Heart right ventricle (tissue), 16 donors: ENCODE data around the gene DHX58. TPM values are rescaled to one million over a fixed set of nuclear protein-coding genes. Genes with fewer than 3 reads are reported as not detected.

ENCODE experiments used
- ATAC-seq, 8 donors: fragments of 200-7000 bp; cut with Tn5 transposase; one replicate each; pipeline ENCODE4 v1.9.1; 2020; ENCODE audit warnings: mild to moderate bottlenecking in 8 of 8, moderate library complexity in 8 of 8, moderate number of reproducible peaks in 1 of 8
- DNase-seq, 2 donors: peaks; one replicate each; pipeline ENCODE4 v3.0.0-alpha.2; 2020
- H3K27ac ChIP-seq, 10 donors: fragments of 200-600 bp; sonication (generic) in 2 of 10; one replicate each; pipeline versions ENCODE4 v1.5.0 to v1.8.0; 2020 to 2022; ENCODE audit warnings: mild to moderate bottlenecking in 3 of 10
- H3K27me3 ChIP-seq, 7 donors: fragments of 200-600 bp; one replicate each; pipeline ENCODE4 v1.8.0; 2021 to 2022; ENCODE audit warnings: mild to moderate bottlenecking in 2 of 7
- H3K36me3 ChIP-seq, 9 donors: fragments of 200-600 bp; sonication (generic) in 1 of 9; one replicate each; pipeline versions ENCODE4 v1.5.0 to v1.8.0; 2020 to 2022; ENCODE audit warnings: mild to moderate bottlenecking in 2 of 9
- H3K4me1 ChIP-seq, 9 donors: fragments of 200-600 bp; sonication (generic) in 1 of 9; one replicate each; pipeline versions ENCODE4 v1.5.0 to v1.8.0; 2020 to 2022; ENCODE audit warnings: mild to moderate bottlenecking in 4 of 9
- H3K4me3 ChIP-seq, 10 donors: fragments of 200-600 bp; sonication (generic) in 2 of 10; one replicate each; pipeline versions ENCODE4 v1.5.0 to v1.8.0; 2020 to 2022; ENCODE audit warnings: mild to moderate bottlenecking in 7 of 10, moderate library complexity in 2 of 10
- H3K9me3 ChIP-seq, 11 donors: fragments of 200-600 bp in 10 of 11; sonication (generic) in 2 of 11; one replicate each; pipeline versions ENCODE4 v1.5.0 to v1.8.0; 2013 to 2022; ENCODE audit warnings: mild to moderate bottlenecking in 2 of 11, control low read depth in 1 of 11, moderate library complexity in 1 of 11
- CTCF ChIP-seq, 9 donors: fragments of 200-600 bp; sonication (generic) in 2 of 9; IDR thresholded peaks; one replicate each; pipeline versions ENCODE4 v1.5.0 to v1.8.0; 2021 to 2022; ENCODE audit warnings: antibody characterized with exemption in 9 of 9, mild to moderate bottlenecking in 5 of 9, moderate library complexity in 1 of 9
- WGBS, 2 donors: extraction: QIAGEN DNeasy Blood & Tissue Kit; methylation state at CpG; one replicate each; pipeline ENCODE4 v1.1.7; 2013; ENCODE audit warnings: inconsistent platforms in 1 of 2; 5-methylcytosine and 5-hydroxymethylcytosine counted together
- intact Hi-C, 10 donors: fragments of 100-400 bp; cut with DNase I; formaldehyde crosslinking; loops; one replicate each; pipeline versions ENCODE4 v1.11.1 to v1.14.2; 2022
- polyA plus RNA-seq, 2 donors: library from polyadenylated mRNA; stranded (reverse); fragments of 200-250 nt; gene quantifications; one replicate each; pipeline ENCODE4 v1.2.3, GENCODE V29; 2013
- total RNA-seq, 10 donors: library from RNA; stranded (reverse); fragmentation: NEBNext Ultra II Directional in 3 of 10; extraction: Animal tissue kit (Norgen Biotek cat#: 25700) in 3 of 10; gene quantifications; one replicate each; pipeline versions ENCODE4 v1.2.1 to v1.2.4, GENCODE V29; 2021 to 2023
- donor health status: Arrhythmogenic right ventricular cardiomyopathy.
- donor health status: ischemic (EF 13 %, LVEDD 7.1; RV severe dilation, severe dysfunction).
- donor health status: healthy with polysubstance abuse.
- donor health status: DM: no; HTN: yes; CAD: no.
- donor health status: DM: no; HTN: no; CAD: no.
- donor health status: ischemic (EF 25% LVEDD 6.9; RV normal size, moderate dysfunction).
- donor health status: ischemic (EF 25% LVEDD 5.7; RV mildly dilated, moderate dysfunction).
- donor health status: healthy.
- donor health status: DM: yes; HTN: yes; CAD: no.
- donor health status: Ischemic cardiomyopathy.
- donor health status: ischemic (EF 35%, LVEDD 5.7; RV mildly dilated, moderate dysfunction).
- donor health status: nonischemic (EF 11% LVEDD 7.7; RV severe dilation, severe dysfunction).
- donor health status: DM: yes; HTN: yes; CAD: no.
- donor health status: PGD.
- donor health status: ischemic (EF 29% LVEDD 5.4; RV normal size, mild dysfunction).
- donor health status: nonischemic (EF 23%, LVEDD 6.1; RV moderate dilation, normal function).

Gene DHX58
- total and polyA plus RNA-seq, 12 donors, result 2.2 to 16.9 (median 4.0) TPM

GRCh38 chr17:42058063-42058462 is 54.5 kb downstream of the DHX58 start:
- no peak overlapping the region for H3K4me3 ChIP-seq
- peaks cover 0 to 39% (median 31%) of the 10 kb centered on the region in 7 donors for H3K27me3 ChIP-seq
- peaks cover 0 to 3% (median 0%) of the 10 kb centered on the region in 9 donors for H3K4me1 ChIP-seq
- H3K9me3 ChIP-seq, result no peaks in the 10 kb centered on the region
- ATAC-seq (no peak), DNase-seq (no peak)
- TF ChIP-seq CTCF (IDR thresholded peaks at IDR 0.05), result no peak
- no peaks in the 10 kb centered on the region for H3K36me3 ChIP-seq
- WGBS, 2 donors, result 59 to 67% methylated on average over 7 of the region's 7 CpGs
- intact Hi-C loops, result no loop called here
- H3K27ac ChIP-seq, result no peak overlapping the region

GRCh38 chr17:42056635-42057034 is 55.9 kb downstream of the DHX58 start:
- ATAC-seq, result no peak
- DNase-seq, result no peak
- Histone ChIP-seq H3K4me3 (no peak overlapping the region), H3K27me3 (peaks cover 4 to 48% (median 35%) of the 10 kb centered on the region in 7 donors), H3K9me3 (no peaks in the 10 kb centered on the region), H3K27ac (no peak overlapping the region), H3K36me3 (no peaks in the 10 kb centered on the region), H3K4me1 (no peaks in the 10 kb centered on the region)
- no peak for TF ChIP-seq CTCF (IDR thresholded peaks at IDR 0.05)
- intact Hi-C loops, result no loop called here
- WGBS, 2 donors, result 70 to 78% methylated on average over 3 of the region's 3 CpGs

- Histone ChIP-seq H3K4me1 (peaks cover 0 to 6% (median 0%) of the 10 kb centered on the region in 9 donors), H3K27ac (no peak overlapping the region), H3K36me3 (no peaks in the 10 kb centered on the region), H3K4me3 (no peak overlapping the region), H3K27me3 (peaks cover 4 to 48% (median 40%) of the 10 kb centered on the region in 7 donors), H3K9me3 (no peaks in the 10 kb centered on the region)
- WGBS, 2 donors, result 35% methylated on average over 6 of the region's 6 CpGs
- intact Hi-C loops, result no loop called here
- ATAC-seq (no peak), DNase-seq (no peak)
- TF ChIP-seq CTCF (IDR thresholded peaks at IDR 0.05), result no peak
Measured at GRCh38 chr17:42055496-42055895, 57.0 kb downstream of the DHX58 start.

GRCh38 chr17:42055027-42055426 is 57.5 kb downstream of the DHX58 start:
- no peak for TF ChIP-seq CTCF (IDR thresholded peaks at IDR 0.05)
- WGBS, 2 donors, result 15 to 17% methylated on average over 3 of the region's 3 CpGs
- intact Hi-C loops, result no loop called here
- DNase-seq (no peak), ATAC-seq (no peak)
- Histone ChIP-seq H3K27me3 (peaks cover 4 to 48% (median 40%) of the 10 kb centered on the region in 7 donors), H3K4me1 (peaks cover 0 to 8% (median 2%) of the 10 kb centered on the region in 9 donors), H3K9me3 (no peaks in the 10 kb centered on the region), H3K4me3 (no peak overlapping the region), H3K27ac (no peak overlapping the region), H3K36me3 (no peaks in the 10 kb centered on the region)
